Tibial nerve (tissue), 3 donors: ENCODE measurements around the gene SLC6A9.

Source experiments
- POLR2A ChIP-seq, 2 donors: fragments of 450-650 bp; IDR thresholded peaks; one replicate each; pipeline ENCODE4 v1.6.1; 2017; ENCODE audit warnings: antibody characterized with exemption in 2 of 2, mild to moderate bottlenecking in 2 of 2, moderate library complexity in 2 of 2
- TF ChIP-seq, protein P1 (sequence below), 5 experiments: fragments of 200-600 bp in 3 of 5; fragments of 450-650 bp in 2 of 5; sonication (generic) in 3 of 5; IDR thresholded peaks; one replicate each; pipeline ENCODE4 v1.5.1; 2016 to 2019; ENCODE audit warnings: antibody characterized with exemption in 5 of 5, mild to moderate bottlenecking in 3 of 5, moderate library complexity in 2 of 5

- TF ChIP-seq, protein P1, sequence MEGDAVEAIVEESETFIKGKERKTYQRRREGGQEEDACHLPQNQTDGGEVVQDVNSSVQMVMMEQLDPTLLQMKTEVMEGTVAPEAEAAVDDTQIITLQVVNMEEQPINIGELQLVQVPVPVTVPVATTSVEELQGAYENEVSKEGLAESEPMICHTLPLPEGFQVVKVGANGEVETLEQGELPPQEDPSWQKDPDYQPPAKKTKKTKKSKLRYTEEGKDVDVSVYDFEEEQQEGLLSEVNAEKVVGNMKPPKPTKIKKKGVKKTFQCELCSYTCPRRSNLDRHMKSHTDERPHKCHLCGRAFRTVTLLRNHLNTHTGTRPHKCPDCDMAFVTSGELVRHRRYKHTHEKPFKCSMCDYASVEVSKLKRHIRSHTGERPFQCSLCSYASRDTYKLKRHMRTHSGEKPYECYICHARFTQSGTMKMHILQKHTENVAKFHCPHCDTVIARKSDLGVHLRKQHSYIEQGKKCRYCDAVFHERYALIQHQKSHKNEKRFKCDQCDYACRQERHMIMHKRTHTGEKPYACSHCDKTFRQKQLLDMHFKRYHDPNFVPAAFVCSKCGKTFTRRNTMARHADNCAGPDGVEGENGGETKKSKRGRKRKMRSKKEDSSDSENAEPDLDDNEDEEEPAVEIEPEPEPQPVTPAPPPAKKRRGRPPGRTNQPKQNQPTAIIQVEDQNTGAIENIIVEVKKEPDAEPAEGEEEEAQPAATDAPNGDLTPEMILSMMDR (IDR thresholded peaks at IDR 0.05) = no peak
- no peak for TF ChIP-seq POLR2A (IDR thresholded peaks at IDR 0.05)
These were observed 49.6 kb downstream of the SLC6A9 start for GRCh38 chr1:43981636-43982035.
